ENCODE results near the gene DNAJC17. TPM values are rescaled to one million over a fixed set of nuclear protein-coding genes. Genes with fewer than 3 reads are reported as not detected.

DNAJC17 gene
- polyA plus RNA-seq, 2 of the 4 experiments (the other 2 are of a cell fraction): 22.3 to 24.4 TPM

- ATAC-seq: no peak
- ChIA-PET POLR2A (no interaction called here), CTCF (interaction anchor here (1.5 to 1.7 kb wide), 2 partner anchors 15 to 51 kb away, joined by 3 to 4 read pairs; no protein-coding TSS in a partner anchor)
- H3K27ac ChIP-seq: no peak overlapping the region
- H3K4me1 ChIP-seq: no peaks in the 10 kb centered on the region
- 95% methylated on average over 3 of the region's 3 CpGs for WGBS (ENCODE audit: missing lambda C conversion rate)
- TF ChIP-seq CBX8 (IDR thresholded peaks at IDR 0.05): no peak
- TF ChIP-seq, protein P1, sequence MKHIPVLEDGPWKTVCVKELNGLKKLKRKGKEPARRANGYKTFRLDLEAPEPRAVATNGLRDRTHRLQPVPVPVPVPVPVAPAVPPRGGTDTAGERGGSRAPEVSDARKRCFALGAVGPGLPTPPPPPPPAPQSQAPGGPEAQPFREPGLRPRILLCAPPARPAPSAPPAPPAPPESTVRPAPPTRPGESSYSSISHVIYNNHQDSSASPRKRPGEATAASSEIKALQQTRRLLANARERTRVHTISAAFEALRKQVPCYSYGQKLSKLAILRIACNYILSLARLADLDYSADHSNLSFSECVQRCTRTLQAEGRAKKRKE (CRISPR knock-in tag; IDR thresholded peaks at IDR 0.05; ENCODE audit: low read depth): no peak
- TF ChIP-seq GATA3 (IDR thresholded peaks at IDR 0.05; ENCODE audit: borderline replicate concordance): no peak
- no peak for TF ChIP-seq ZSCAN20 (CRISPR knock-in tag; IDR thresholded peaks at IDR 0.05)
- TF ChIP-seq HES2 (IDR thresholded peaks at IDR 0.05): no peak
- no peak for TF ChIP-seq JUN (IDR thresholded peaks at IDR 0.05)
- TF ChIP-seq POLR2A (IDR thresholded peaks at IDR 0.05; ENCODE audit: low read length): no peak
- TF ChIP-seq, protein P2, sequence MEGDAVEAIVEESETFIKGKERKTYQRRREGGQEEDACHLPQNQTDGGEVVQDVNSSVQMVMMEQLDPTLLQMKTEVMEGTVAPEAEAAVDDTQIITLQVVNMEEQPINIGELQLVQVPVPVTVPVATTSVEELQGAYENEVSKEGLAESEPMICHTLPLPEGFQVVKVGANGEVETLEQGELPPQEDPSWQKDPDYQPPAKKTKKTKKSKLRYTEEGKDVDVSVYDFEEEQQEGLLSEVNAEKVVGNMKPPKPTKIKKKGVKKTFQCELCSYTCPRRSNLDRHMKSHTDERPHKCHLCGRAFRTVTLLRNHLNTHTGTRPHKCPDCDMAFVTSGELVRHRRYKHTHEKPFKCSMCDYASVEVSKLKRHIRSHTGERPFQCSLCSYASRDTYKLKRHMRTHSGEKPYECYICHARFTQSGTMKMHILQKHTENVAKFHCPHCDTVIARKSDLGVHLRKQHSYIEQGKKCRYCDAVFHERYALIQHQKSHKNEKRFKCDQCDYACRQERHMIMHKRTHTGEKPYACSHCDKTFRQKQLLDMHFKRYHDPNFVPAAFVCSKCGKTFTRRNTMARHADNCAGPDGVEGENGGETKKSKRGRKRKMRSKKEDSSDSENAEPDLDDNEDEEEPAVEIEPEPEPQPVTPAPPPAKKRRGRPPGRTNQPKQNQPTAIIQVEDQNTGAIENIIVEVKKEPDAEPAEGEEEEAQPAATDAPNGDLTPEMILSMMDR (IDR thresholded peaks at IDR 0.05): no peak
- no peak for FAIRE-seq
- no peaks in the 10 kb centered on the region for H3K9me3 ChIP-seq
- no peak overlapping the region for H3K4me3 ChIP-seq
- DNase-seq (ENCODE audit: low read depth in 1 of 2, low spot score in 1 of 2): no peak
- no peak overlapping the region for H3K4me2 ChIP-seq
Observed at GRCh38 chr15:40731034-40731433, 76.2 kb downstream of the DNAJC17 start.

DNA sequence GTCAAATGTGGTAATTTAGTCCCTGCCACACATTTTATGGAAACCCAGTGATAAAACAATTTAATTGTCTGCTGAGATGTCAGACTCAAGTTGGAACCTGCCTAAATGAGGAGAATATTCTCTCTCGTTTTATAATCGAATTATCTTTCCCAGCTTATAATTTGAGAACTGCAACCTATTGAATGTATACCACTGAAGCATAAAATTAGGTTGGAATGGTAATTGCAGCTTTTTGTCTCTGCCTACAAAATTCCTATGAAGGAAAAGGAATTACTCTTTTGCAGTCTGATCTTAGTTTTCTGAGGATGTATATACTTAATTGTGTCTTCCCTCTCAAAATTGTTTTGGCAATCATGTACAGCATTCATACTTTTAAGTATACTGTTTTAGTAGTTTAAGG lies 83.4 kb downstream of the DNAJC17 start:
- no peak for FAIRE-seq
- ChIA-PET CTCF (interaction anchor here (0.6 to 3.2 kb wide), 5 partner anchors 8 to 134 kb away, joined by 3 to 10 read pairs (median 4); no protein-coding TSS in a partner anchor), POLR2A (no interaction called here)
- Histone ChIP-seq H3K27ac (no peak overlapping the region), H3K4me2 (no peak overlapping the region), H3K4me3 (no peak overlapping the region), H3K4me1 (no peaks in the 10 kb centered on the region), H3K9me3 (no peaks in the 10 kb centered on the region)
- DNase-seq (ENCODE audit: low read depth in 1 of 2, low spot score in 1 of 2): no peak
- 71% methylated on average over 2 of the region's 2 CpGs for WGBS (ENCODE audit: missing lambda C conversion rate)
- ATAC-seq: no peak
- TF ChIP-seq JUN (IDR thresholded peaks at IDR 0.05): no peak
- TF ChIP-seq TP53 (CRISPR knock-in tag; IDR thresholded peaks at IDR 0.05): no peak
- no peak for TF ChIP-seq HOXB13 (CRISPR knock-in tag; IDR thresholded peaks at IDR 0.05; ENCODE audit: low read depth)
- TF ChIP-seq, protein P2 (IDR thresholded peaks at IDR 0.05): no peak
- no peak for TF ChIP-seq CHD2 (IDR thresholded peaks at IDR 0.05; ENCODE audit: low read length, partially characterized antibody)
- TF ChIP-seq E2F6 (IDR thresholded peaks at IDR 0.05; ENCODE audit: borderline replicate concordance, low read depth): no peak

GRCh38 chr15:40722934-40723333 lies 84.3 kb downstream of the DNAJC17 start:
- no peak for FAIRE-seq
- ChIA-PET POLR2A (no interaction called here), CTCF (interaction anchor here (0.6 to 3.2 kb wide), 4 partner anchors 23 to 760 kb away, joined by 3 to 10 read pairs (median 3); no protein-coding TSS in a partner anchor)
- ATAC-seq: no peak
- no peak overlapping the region for H3K4me2 ChIP-seq
- 72% methylated on average over 2 of the region's 2 CpGs for WGBS (ENCODE audit: missing lambda C conversion rate)
- no peak for TF ChIP-seq RFX5 (IDR thresholded peaks at IDR 0.05)
- H3K4me1 ChIP-seq: no peaks in the 10 kb centered on the region
- no peak for DNase-seq (ENCODE audit: low read depth in 1 of 2, low spot score in 1 of 2)
- H3K4me3 ChIP-seq: no peak overlapping the region
- H3K9me3 ChIP-seq: no peaks in the 10 kb centered on the region
- no peak overlapping the region for H3K27ac ChIP-seq

GRCh38 chr15:40722354-40722753 lies 84.9 kb downstream of the DNAJC17 start:
- WGBS (ENCODE audit: missing lambda C conversion rate): 91% methylated on average over 4 of the region's 4 CpGs
- H3K27ac ChIP-seq: no peak overlapping the region
- no peaks in the 10 kb centered on the region for H3K4me1 ChIP-seq
- no peak for DNase-seq (ENCODE audit: low read depth in 1 of 2, low spot score in 1 of 2)
- CTCF ChIA-PET: interaction anchor here (0.5 to 0.6 kb wide), 3 partner anchors 10 to 760 kb away, joined by 3 read pairs; no protein-coding TSS in a partner anchor
- FAIRE-seq: no peak
- H3K4me3 ChIP-seq: no peak overlapping the region
- POLR2A ChIA-PET: no interaction called here
- no peak for TF ChIP-seq TFCP2L1 (CRISPR knock-in tag; IDR thresholded peaks at IDR 0.05)
- no peak overlapping the region for H3K4me2 ChIP-seq
- ATAC-seq: no peak
- no peaks in the 10 kb centered on the region for H3K9me3 ChIP-seq

All from A549 (cell line).